Fibroblast of lung (primary cell): Measurements from ENCODE around the gene ITIH4. TPM values are rescaled to one million over a fixed set of nuclear protein-coding genes. Genes with fewer than 3 reads are reported as not detected.

Experiments
- DNase-seq, 2 donors: peaks; one replicate each; pipeline versions ENCODE4 v3.0.0 to v3.0.0-alpha.2; 2010; ENCODE audit warnings: low read depth in 2 of 2
- H2AFZ ChIP-seq: 2 replicates; pipeline ENCODE4 v1.5.1; 2012; ENCODE audit warnings: low read length, control low read depth, inconsistent platforms
- H3K27ac ChIP-seq: 2 replicates; pipeline ENCODE4 v1.5.1; 2011; ENCODE audit warnings: low read length, control low read depth; ENCODE audit not compliant: insufficient read depth
- H3K27me3 ChIP-seq: 2 replicates; pipeline ENCODE4 v1.5.1; 2011; ENCODE audit warnings: mild to moderate bottlenecking, low read length; ENCODE audit not compliant: control insufficient read depth, insufficient read depth
- H3K36me3 ChIP-seq: 2 replicates; pipeline ENCODE4 v1.5.1; 2011; ENCODE audit warnings: low read length; ENCODE audit not compliant: control insufficient read depth, insufficient read depth
- H3K4me1 ChIP-seq: 2 replicates; pipeline ENCODE4 v1.5.1; 2011; ENCODE audit warnings: low read length; ENCODE audit not compliant: control insufficient read depth, insufficient read depth; ENCODE audit errors: extremely low read depth
- H3K4me2 ChIP-seq: 2 replicates; pipeline ENCODE4 v1.5.1; 2011; ENCODE audit warnings: low read length, control low read depth; ENCODE audit not compliant: insufficient read depth; ENCODE audit errors: extremely low read depth
- H3K4me3 ChIP-seq, 4 experiments: fragments of 200-600 bp in 1 of 4; sonication (generic) in 1 of 4; replicated peaks in 1 of 4; 2 replicates each; pipeline ENCODE4 v1.5.1; 2011 to 2016; ENCODE audit warnings: low read length in 4 of 4, low read depth in 3 of 4, mild to moderate bottlenecking in 3 of 4, control low read depth in 2 of 4, inconsistent platforms in 1 of 4, mixed read lengths in 1 of 4; ENCODE audit not compliant: insufficient read depth in 1 of 4; ENCODE audit errors: control extremely low read depth in 1 of 4
- H3K79me2 ChIP-seq: 2 replicates; pipeline ENCODE4 v1.5.1; 2012; ENCODE audit warnings: mild to moderate bottlenecking, low read length, inconsistent platforms; ENCODE audit not compliant: control insufficient read depth, insufficient read depth
- H3K9ac ChIP-seq: 2 replicates; pipeline ENCODE4 v1.5.1; 2011; ENCODE audit warnings: mild to moderate bottlenecking, low read length, control low read depth; ENCODE audit not compliant: insufficient read depth
- H3K9me3 ChIP-seq: 2 replicates; pipeline ENCODE4 v1.5.1; 2012; ENCODE audit warnings: low read depth, low read length; ENCODE audit not compliant: control insufficient read depth, insufficient read depth
- H4K20me1 ChIP-seq: 2 replicates; pipeline ENCODE4 v1.5.1; 2011; ENCODE audit warnings: low read length; ENCODE audit not compliant: control insufficient read depth, insufficient read depth; ENCODE audit errors: extremely low read depth
- EZH2 ChIP-seq: IDR thresholded peaks from 2 replicates; pipeline ENCODE4 v1.5.1; 2012; ENCODE audit warnings: low read length, control low read depth, mild to moderate bottlenecking; ENCODE audit errors: missing control alignments
- polyA plus RNA-seq, 2 donors: library from polyadenylated mRNA; depleted of rRNA in 1 of 2; stranded (reverse) in 1 of 2; unstranded in 1 of 2; fragments of >200 nt; gene quantifications; 2 replicates each; pipeline ENCODE4 v1.2.1, GENCODE V29; 2011 to 2012; ENCODE audit warnings: missing spikeins in 1 of 2
- total RNA-seq: library from RNA; depleted of rRNA; stranded (reverse); fragments of >200 nt; gene quantifications from 2 replicates; pipeline ENCODE4 v1.2.1, GENCODE V29; 2014
- TF ChIP-seq, protein P1 (sequence below), 2 donors: IDR thresholded peaks in 1 of 2; conservative IDR thresholded peaks in 1 of 2; 1 replicate in 1 of 2; 2 replicates in 1 of 2; pipeline ENCODE4 v1.5.1; 2011 to 2012; ENCODE audit warnings: low read length in 2 of 2, control low read depth in 1 of 2, inconsistent platforms in 1 of 2, low read depth in 1 of 2, mild to moderate bottlenecking in 1 of 2

Gene ITIH4
- total and polyA plus RNA-seq, 2 donors (not counting 1 experiment from before 2014, with no cell fraction given) = 1.1 to 2.6 TPM

DNA sequence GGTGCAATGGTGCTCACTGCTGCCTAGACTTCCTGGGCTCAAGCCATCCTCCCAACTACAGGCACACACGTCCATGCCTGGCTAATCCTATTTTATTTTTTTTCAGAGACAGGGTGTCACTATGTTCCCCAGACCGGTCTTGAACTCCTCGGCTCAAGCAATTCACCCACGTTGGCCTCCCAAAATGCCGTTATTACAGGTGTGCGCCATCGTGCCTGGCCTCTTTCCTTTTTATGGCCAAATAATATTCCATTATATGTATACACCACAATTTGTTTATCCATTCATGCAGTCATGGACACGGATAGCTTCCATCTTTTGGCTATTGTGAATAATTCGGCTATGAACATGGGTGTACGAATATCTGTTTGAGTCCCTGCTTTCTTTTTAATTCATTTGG lies 58.8 kb downstream of the ITIH4 start:
- H3K9ac ChIP-seq = no peak overlapping the region
- TF ChIP-seq EZH2 = no peak
- TF ChIP-seq, protein P1, sequence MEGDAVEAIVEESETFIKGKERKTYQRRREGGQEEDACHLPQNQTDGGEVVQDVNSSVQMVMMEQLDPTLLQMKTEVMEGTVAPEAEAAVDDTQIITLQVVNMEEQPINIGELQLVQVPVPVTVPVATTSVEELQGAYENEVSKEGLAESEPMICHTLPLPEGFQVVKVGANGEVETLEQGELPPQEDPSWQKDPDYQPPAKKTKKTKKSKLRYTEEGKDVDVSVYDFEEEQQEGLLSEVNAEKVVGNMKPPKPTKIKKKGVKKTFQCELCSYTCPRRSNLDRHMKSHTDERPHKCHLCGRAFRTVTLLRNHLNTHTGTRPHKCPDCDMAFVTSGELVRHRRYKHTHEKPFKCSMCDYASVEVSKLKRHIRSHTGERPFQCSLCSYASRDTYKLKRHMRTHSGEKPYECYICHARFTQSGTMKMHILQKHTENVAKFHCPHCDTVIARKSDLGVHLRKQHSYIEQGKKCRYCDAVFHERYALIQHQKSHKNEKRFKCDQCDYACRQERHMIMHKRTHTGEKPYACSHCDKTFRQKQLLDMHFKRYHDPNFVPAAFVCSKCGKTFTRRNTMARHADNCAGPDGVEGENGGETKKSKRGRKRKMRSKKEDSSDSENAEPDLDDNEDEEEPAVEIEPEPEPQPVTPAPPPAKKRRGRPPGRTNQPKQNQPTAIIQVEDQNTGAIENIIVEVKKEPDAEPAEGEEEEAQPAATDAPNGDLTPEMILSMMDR (conservative IDR thresholded peaks at IDR 0.05 in 1 of 2, IDR thresholded peaks at IDR 0.05 in 1 of 2; ENCODE audit: low read depth in 1 of 2, low read length in 2 of 2) = no peak

DNA sequence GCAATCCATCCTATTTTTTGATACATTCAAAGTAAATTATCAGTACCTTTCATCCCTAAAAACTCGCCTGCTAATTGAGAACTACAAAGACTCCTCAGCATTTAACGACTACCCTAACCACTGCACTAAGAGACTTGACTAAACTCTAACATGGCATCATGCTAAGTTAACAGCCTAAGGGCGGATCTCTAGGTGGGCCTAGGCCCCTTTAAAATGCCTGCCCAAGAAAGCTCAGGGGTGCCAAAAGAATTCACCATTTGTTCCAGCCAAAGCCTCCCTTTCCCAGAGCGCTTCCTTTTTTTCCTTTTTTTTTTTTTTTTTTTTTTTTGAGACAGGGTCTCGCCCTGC lies 59.2 kb downstream of the ITIH4 start:
- Histone ChIP-seq H3K9ac (peak overlapping the region; percentile 74), H4K20me1 (no peaks in the 10 kb centered on the region), H3K27me3 (no peaks in the 10 kb centered on the region), H3K4me2 (peak overlapping the region; percentile 83), H3K27ac (peak overlapping the region; percentile 75), H3K36me3 (no peaks in the 10 kb centered on the region), H3K9me3 (no peaks in the 10 kb centered on the region), H2AFZ (peak overlapping the region; percentile 99), H3K4me1 (no peaks in the 10 kb centered on the region), H3K4me3 (peak overlapping the region; percentile 73 to 92 (median 82)), H3K79me2 (peaks cover 2% of the 10 kb centered on the region)
- no peak for DNase-seq
- TF ChIP-seq, protein P1 (conservative IDR thresholded peaks at IDR 0.05 in 1 of 2, IDR thresholded peaks at IDR 0.05 in 1 of 2; ENCODE audit: low read depth in 1 of 2, low read length in 2 of 2) = no peak
- no peak for TF ChIP-seq EZH2

More for the DNA sequence above, 58.8 kb downstream of the ITIH4 start:
- DNase-seq = no peak
- peaks cover 2% of the 10 kb centered on the region for H3K79me2 ChIP-seq
- H3K9me3 ChIP-seq = no peaks in the 10 kb centered on the region
- H2AFZ ChIP-seq = peak overlapping the region; percentile 99
- H3K4me2 ChIP-seq = peak overlapping the region; percentile 83
- H3K36me3 ChIP-seq = no peaks in the 10 kb centered on the region
- no peaks in the 10 kb centered on the region for H4K20me1 ChIP-seq
- no peaks in the 10 kb centered on the region for H3K4me1 ChIP-seq
- H3K27me3 ChIP-seq = no peaks in the 10 kb centered on the region
- no peak overlapping the region for H3K27ac ChIP-seq
- peak overlapping the region in 1 of 4 experiments; percentile 81 for H3K4me3 ChIP-seq

DNA sequence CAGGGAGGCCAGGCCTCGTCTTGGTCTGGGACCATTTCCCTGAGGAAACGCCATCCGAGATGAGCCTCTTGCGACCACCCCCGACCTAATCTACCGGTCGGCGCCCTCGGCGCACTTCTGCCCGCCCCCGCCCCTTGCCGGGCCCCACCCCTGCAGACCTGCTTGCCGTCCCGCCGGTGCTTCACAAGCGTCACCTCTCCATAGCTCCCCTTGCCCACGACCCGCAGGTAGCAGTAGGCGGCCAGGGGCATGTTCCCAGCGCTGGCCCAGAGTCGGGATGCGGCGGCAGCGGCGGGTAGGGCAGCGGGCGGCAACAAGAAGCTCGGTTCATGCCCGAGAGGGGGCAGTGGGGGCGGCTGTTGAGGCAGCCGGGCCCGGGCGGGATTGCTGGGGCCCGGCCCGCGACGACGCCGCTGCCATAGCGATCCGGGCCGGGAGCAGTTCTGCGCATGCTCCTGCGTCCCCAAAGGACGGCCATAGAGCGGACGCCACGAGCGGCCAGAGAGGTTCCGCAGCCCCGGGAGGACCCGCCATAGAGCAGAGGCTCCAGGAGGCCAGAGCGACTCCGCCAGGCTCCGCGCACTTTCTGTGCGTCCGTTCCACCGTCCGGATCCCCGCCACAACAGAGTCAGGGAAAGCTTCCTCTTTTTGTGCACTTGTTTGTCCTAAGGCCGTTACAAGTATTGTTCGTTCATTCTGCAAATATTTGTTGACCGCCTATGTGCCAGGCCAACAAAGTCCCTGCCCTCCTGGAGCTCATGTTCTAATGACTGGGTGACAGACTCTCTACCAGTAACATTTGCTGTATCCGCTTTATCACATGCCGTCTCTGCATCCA lies 59.8 kb downstream of the ITIH4 start, which contains the start of gene NEK4:
TSS of gene NEK4 (minus strand) at position 445 of the 838 bp plus-strand sequence. CDS start at position 251, 194 bp downstream.
- Histone ChIP-seq H3K79me2 (peaks cover 2% of the 10 kb centered on the region), H3K27ac (peak within 1 kb of the TSS; percentile 75), H3K36me3 (no peaks in the 10 kb centered on the region), H2AFZ (peak within 1 kb of the TSS; percentile 99), H3K4me2 (peak within 1 kb of the TSS; percentile 94), H4K20me1 (no peaks in the 10 kb centered on the region), H3K9me3 (no peaks in the 10 kb centered on the region), H3K9ac (peak within 1 kb of the TSS; percentile 74), H3K4me1 (no peaks in the 10 kb centered on the region), H3K27me3 (no peaks in the 10 kb centered on the region), H3K4me3 (peak within 1 kb of the TSS; percentile 73 to 92 (median 82))
- TF ChIP-seq, protein P1 (conservative IDR thresholded peaks at IDR 0.05 in 1 of 2, IDR thresholded peaks at IDR 0.05 in 1 of 2; ENCODE audit: low read depth in 1 of 2, low read length in 2 of 2) = no peak
- TF ChIP-seq EZH2 = no peak
- DNase-seq = peak; percentile 82 to 89
